KMS-11 (cell line): ENCODE results near the gene HTR4.

Source experiments
- H2AFZ ChIP-seq: fragments of 200-600 bp; sonication (generic); 2 replicates; pipeline ENCODE4 v1.6.1; 2016; ENCODE audit warnings: antibody characterized with exemption, mixed run types, low read depth
- H3K27ac ChIP-seq: fragments of 200-600 bp; sonication (generic); 2 replicates; pipeline ENCODE4 v1.6.1; 2016; ENCODE audit warnings: mild to moderate bottlenecking, mixed run types
- H3K27me3 ChIP-seq: fragments of 200-600 bp; sonication (generic); 2 replicates; pipeline ENCODE4 v1.6.1; 2017; ENCODE audit warnings: mild to moderate bottlenecking, low read depth, mixed run types, moderate library complexity; ENCODE audit not compliant: insufficient read depth
- H3K36me3 ChIP-seq: fragments of 200-600 bp; sonication (generic); 2 replicates; pipeline ENCODE4 v1.6.1; 2017; ENCODE audit warnings: mild to moderate bottlenecking, mixed run types; ENCODE audit not compliant: insufficient read depth
- H3K4me1 ChIP-seq: fragments of 200-600 bp; sonication (generic); 2 replicates; pipeline ENCODE4 v1.6.1; 2016; ENCODE audit warnings: mild to moderate bottlenecking, low read depth, mixed run types; ENCODE audit not compliant: poor library complexity, severe bottlenecking
- H3K4me2 ChIP-seq: fragments of 200-600 bp; sonication (generic); 2 replicates; pipeline ENCODE4 v1.7.0; 2016; ENCODE audit warnings: mild to moderate bottlenecking, mixed run types
- H3K4me3 ChIP-seq: fragments of 200-600 bp; sonication (generic); IDR thresholded peaks from 2 replicates; pipeline ENCODE4 v1.6.1; 2017; ENCODE audit warnings: low read depth, low read length, mixed read lengths; ENCODE audit not compliant: insufficient read depth
- H3K79me2 ChIP-seq: fragments of 200-600 bp; sonication (generic); 2 replicates; pipeline ENCODE4 v1.6.1; 2016; ENCODE audit warnings: low read depth, mixed run types; ENCODE audit not compliant: insufficient read depth
- H3K9ac ChIP-seq: fragments of 200-600 bp; sonication (generic); 2 replicates; pipeline ENCODE4 v1.6.1; 2016; ENCODE audit warnings: mild to moderate bottlenecking, mixed run types
- H4K20me1 ChIP-seq: fragments of 200-600 bp; sonication (generic); 2 replicates; pipeline ENCODE4 v1.6.1; 2016; ENCODE audit warnings: mild to moderate bottlenecking, mixed run types; ENCODE audit not compliant: insufficient read depth
- CTCF ChIP-seq: fragments of 200-600 bp; sonication (generic); conservative IDR thresholded peaks from 2 replicates; pipeline ENCODE4 v1.6.1; 2017; ENCODE audit warnings: low read depth, mild to moderate bottlenecking, antibody characterized with exemption, low read length, moderate library complexity, mixed read lengths

The HTR4 gene

DNA sequence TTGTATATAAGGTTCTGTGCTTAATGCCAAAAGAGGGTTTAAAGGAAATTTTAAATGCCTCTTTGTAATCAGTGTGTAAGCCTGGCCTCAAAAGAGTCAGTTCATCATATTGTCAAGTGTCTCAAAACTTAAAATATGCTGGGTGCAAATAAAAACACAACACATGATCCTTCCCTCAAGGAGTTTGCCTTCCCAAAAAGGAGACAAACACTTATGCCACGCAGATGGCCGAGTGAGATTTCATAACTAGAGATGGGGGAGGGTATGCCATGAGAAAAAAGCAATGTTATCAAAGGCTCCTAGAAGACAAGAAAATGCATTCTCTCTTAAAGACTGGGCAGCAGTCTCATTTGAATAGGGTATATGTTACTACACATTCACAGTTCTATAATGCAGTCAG is 215.4 kb downstream of the HTR4 start:
- no peaks in the 10 kb centered on the region for H3K27me3 ChIP-seq
- no peaks in the 10 kb centered on the region for H3K4me1 ChIP-seq
- no peaks in the 10 kb centered on the region for H3K36me3 ChIP-seq
- H3K79me2 ChIP-seq = no peaks in the 10 kb centered on the region
- H2AFZ ChIP-seq = no peak overlapping the region
- H3K4me2 ChIP-seq = no peak overlapping the region
- no peak overlapping the region for H3K9ac ChIP-seq
- no peak overlapping the region for H3K27ac ChIP-seq
- no peak for TF ChIP-seq CTCF
- no peaks in the 10 kb centered on the region; the same call in 1 of the 2 replicates for H4K20me1 ChIP-seq
- no peak overlapping the region for H3K4me3 ChIP-seq

GRCh38 chr5:148437249-148437648 is 217.1 kb downstream of the HTR4 start:
- H3K27me3 ChIP-seq = no peaks in the 10 kb centered on the region
- no peaks in the 10 kb centered on the region; the same call in 1 of the 2 replicates for H4K20me1 ChIP-seq
- no peaks in the 10 kb centered on the region for H3K36me3 ChIP-seq
- no peak overlapping the region for H3K4me3 ChIP-seq
- no peaks in the 10 kb centered on the region for H3K4me1 ChIP-seq
- H2AFZ ChIP-seq = no peak overlapping the region
- TF ChIP-seq CTCF = no peak
- no peak overlapping the region for H3K4me2 ChIP-seq
- no peaks in the 10 kb centered on the region for H3K79me2 ChIP-seq
- no peak overlapping the region for H3K9ac ChIP-seq
- H3K27ac ChIP-seq = no peak overlapping the region

- Histone ChIP-seq H2AFZ (no peak overlapping the region), H3K4me2 (no peak overlapping the region), H3K36me3 (no peaks in the 10 kb centered on the region), H3K4me3 (no peak overlapping the region), H3K27me3 (no peaks in the 10 kb centered on the region), H3K9ac (no peak overlapping the region), H3K27ac (no peak overlapping the region), H3K4me1 (no peaks in the 10 kb centered on the region), H4K20me1 (no peaks in the 10 kb centered on the region; the same call in 1 of the 2 replicates), H3K79me2 (no peaks in the 10 kb centered on the region)
- no peak for TF ChIP-seq CTCF
Measured at GRCh38 chr5:148436029-148436428, 218.3 kb downstream of the HTR4 start.

DNA sequence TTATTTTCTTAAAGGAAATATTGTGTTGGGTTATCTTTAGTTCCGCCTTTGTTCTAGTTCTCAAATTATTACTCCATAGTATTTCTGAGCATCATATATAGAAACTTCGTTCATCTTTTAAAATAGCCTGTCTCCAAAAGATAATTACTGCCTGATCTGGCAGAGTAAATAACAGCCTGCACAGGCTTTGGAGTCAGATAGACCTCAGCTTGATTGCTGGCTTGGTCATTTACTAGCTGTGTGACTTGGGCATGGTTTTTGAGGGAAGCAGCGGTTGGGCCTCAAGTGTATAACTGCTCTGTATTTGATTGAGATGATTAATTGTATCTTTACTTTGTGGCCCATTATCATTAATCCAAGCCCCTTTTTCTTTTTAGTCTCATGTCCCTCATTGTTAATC is 220.5 kb downstream of the HTR4 start:
- no peak overlapping the region for H3K27ac ChIP-seq
- H3K9ac ChIP-seq = no peak overlapping the region
- H3K4me1 ChIP-seq = peaks cover 8% of the 10 kb centered on the region
- H3K36me3 ChIP-seq = no peaks in the 10 kb centered on the region
- no peaks in the 10 kb centered on the region for H3K27me3 ChIP-seq
- no peak overlapping the region for H2AFZ ChIP-seq
- no peak overlapping the region for H3K4me2 ChIP-seq
- no peaks in the 10 kb centered on the region for H4K20me1 ChIP-seq
- no peaks in the 10 kb centered on the region for H3K79me2 ChIP-seq
- H3K4me3 ChIP-seq = no peak overlapping the region
- TF ChIP-seq CTCF = no peak
